Fibroblast of mammary gland (primary cell): ENCODE measurements around the gene CD300A.

Source experiments
- DNase-seq: peaks from one replicate; pipeline ENCODE4 v3.0.0-alpha.2; 2010; ENCODE audit warnings: low read depth
- H3K4me3 ChIP-seq: 2 replicates; pipeline ENCODE4 v1.5.1; 2011; ENCODE audit warnings: low read depth, mild to moderate bottlenecking, low read length, moderate library complexity; ENCODE audit not compliant: control insufficient read depth
- TF ChIP-seq, protein P1 (sequence below): conservative IDR thresholded peaks from 2 replicates; pipeline ENCODE4 v1.5.1; 2011; ENCODE audit warnings: low read depth, low read length, inconsistent platforms; ENCODE audit not compliant: control insufficient read depth, insufficient read depth

The CD300A gene

GRCh38 chr17:74445158-74445557, 21.3 kb upstream of the CD300A start:
- DNase-seq = no peak
- TF ChIP-seq, protein P1, sequence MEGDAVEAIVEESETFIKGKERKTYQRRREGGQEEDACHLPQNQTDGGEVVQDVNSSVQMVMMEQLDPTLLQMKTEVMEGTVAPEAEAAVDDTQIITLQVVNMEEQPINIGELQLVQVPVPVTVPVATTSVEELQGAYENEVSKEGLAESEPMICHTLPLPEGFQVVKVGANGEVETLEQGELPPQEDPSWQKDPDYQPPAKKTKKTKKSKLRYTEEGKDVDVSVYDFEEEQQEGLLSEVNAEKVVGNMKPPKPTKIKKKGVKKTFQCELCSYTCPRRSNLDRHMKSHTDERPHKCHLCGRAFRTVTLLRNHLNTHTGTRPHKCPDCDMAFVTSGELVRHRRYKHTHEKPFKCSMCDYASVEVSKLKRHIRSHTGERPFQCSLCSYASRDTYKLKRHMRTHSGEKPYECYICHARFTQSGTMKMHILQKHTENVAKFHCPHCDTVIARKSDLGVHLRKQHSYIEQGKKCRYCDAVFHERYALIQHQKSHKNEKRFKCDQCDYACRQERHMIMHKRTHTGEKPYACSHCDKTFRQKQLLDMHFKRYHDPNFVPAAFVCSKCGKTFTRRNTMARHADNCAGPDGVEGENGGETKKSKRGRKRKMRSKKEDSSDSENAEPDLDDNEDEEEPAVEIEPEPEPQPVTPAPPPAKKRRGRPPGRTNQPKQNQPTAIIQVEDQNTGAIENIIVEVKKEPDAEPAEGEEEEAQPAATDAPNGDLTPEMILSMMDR = no peak
- no peak overlapping the region for H3K4me3 ChIP-seq

DNA sequence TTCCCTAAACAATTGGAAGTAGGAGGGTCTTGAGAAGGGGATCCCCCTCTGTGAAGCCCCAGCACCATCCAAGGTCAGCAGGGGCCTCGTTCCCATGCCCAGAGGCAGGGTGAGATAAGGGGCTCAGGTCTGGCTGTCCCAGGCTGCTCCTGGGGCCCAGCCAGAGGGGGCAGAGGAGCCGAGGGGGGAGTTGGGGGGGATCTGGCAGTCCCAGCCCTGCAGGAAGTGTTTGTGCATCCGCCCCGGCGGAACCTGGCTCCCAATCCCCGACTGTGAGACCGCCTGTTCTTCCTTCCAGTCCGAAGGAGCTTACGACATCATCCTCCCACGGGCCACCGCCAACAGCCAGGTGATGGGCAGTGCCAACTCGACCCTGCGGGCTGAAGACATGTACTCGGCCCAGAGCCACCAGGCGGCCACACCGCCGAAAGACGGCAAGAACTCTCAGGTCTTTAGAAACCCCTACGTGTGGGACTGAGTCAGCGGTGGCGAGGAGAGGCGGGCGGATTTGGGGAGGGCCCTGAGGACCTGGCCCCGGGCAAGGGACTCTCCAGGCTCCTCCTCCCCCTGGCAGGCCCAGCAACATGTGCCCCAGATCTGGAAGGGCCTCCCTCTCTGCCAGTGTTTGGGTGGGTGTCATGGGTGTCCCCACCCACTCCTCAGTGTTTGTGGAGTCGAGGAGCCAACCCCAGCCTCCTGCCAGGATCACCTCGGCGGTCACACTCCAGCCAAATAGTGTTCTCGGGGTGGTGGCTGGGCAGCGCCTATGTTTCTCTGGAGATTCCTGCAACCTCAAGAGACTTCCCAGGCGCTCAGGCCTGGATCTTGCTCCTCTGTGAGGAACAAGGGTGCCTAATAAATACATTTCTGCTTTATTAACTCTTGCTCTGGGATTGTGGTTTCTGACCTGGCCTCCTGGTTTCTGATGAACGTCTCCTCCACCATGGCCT, 19.6 kb upstream of the CD300A start:
- no peak overlapping the region for H3K4me3 ChIP-seq
- TF ChIP-seq, protein P1 = no peak
- peak; percentile 54 for DNase-seq

- no peak for DNase-seq
- TF ChIP-seq, protein P1 = no peak
- H3K4me3 ChIP-seq = no peak overlapping the region
These were observed 18.7 kb upstream of the CD300A start for GRCh38 chr17:74447628-74448159.

DNA sequence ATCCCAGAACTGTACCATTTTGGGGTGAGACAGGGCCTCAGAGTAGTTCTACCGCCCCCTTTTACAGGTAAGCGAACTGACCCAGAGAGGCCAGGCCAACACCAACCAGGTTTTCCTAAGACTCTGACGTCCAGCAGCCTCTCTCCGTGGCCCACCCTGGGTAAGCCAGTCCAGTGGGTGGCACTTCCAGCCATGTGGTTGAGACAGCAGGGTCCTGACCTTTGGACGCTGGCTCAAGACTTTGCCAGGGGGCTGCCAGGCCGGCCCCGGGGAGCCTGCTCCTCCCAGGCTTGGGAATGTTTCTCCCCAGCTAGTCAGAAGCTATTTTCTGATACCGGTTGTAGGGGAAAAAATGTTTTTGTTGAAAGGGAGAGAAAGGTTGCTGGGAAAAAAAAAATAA, 17.7 kb upstream of the CD300A start:
- DNase-seq = no peak
- TF ChIP-seq, protein P1 = no peak
- no peak overlapping the region for H3K4me3 ChIP-seq

- DNase-seq = no peak
- TF ChIP-seq, protein P1 = no peak
- no peak overlapping the region for H3K4me3 ChIP-seq
These were observed 17.1 kb upstream of the CD300A start for GRCh38 chr17:74449306-74449705.

- TF ChIP-seq, protein P1 = no peak
- no peak for DNase-seq
- H3K4me3 ChIP-seq = no peak overlapping the region
These were observed 16.7 kb upstream of the CD300A start for GRCh38 chr17:74449773-74450172.
